ENCODE results near the gene AGPAT2.

AGPAT2 gene

GRCh38 chr9:136671646-136672430 is 15.4 kb downstream of the AGPAT2 start:
- peak in 1 of 2 experiments; percentile 43 for DNase-seq

- peak in 1 of 2 experiments; percentile 33 for DNase-seq
Measured at GRCh38 chr9:136671254-136671614, 16.0 kb downstream of the AGPAT2 start.

GRCh38 chr9:136670576-136671253 is 16.5 kb downstream of the AGPAT2 start:
- DNase-seq = no peak

GRCh38 chr9:136669791-136670464 is 17.3 kb downstream of the AGPAT2 start:
- no peak for DNase-seq

GRCh38 chr9:136668983-136669790 is 18.1 kb downstream of the AGPAT2 start:
- no peak for DNase-seq

GRCh38 chr9:136667940-136668760 is 19.1 kb downstream of the AGPAT2 start:
- DNase-seq = no peak

GRCh38 chr9:136667214-136667939 is 19.9 kb downstream of the AGPAT2 start:
- no peak for DNase-seq

- DNase-seq = no peak
Measured at GRCh38 chr9:136666372-136667213, 20.7 kb downstream of the AGPAT2 start.

GRCh38 chr9:136665704-136666371 is 21.4 kb downstream of the AGPAT2 start:
- peak in 1 of 2 experiments; percentile 29 for DNase-seq

GRCh38 chr9:136665111-136665703 is 22.1 kb downstream of the AGPAT2 start:
- peak in 1 of 2 experiments; percentile 30 for DNase-seq

- DNase-seq = no peak
Measured at GRCh38 chr9:136664000-136664915, 23.0 kb downstream of the AGPAT2 start.

- no peak for DNase-seq
Measured at GRCh38 chr9:136662656-136663581, 24.3 kb downstream of the AGPAT2 start, which contains the start of gene EGFL7. EGFL7 (plus strand) TSS chr9:136662916; CDS start chr9:136668283, 5,367 bp downstream.

GRCh38 chr9:136662326-136662655 is 25.0 kb downstream of the AGPAT2 start:
- no peak for DNase-seq

GRCh38 chr9:136661641-136662325 is 25.5 kb downstream of the AGPAT2 start:
- no peak for DNase-seq

- no peak for DNase-seq
Measured at GRCh38 chr9:136660971-136661550, 26.2 kb downstream of the AGPAT2 start.
